Measurements from ENCODE around the gene PGS1.

Gene PGS1

DNA sequence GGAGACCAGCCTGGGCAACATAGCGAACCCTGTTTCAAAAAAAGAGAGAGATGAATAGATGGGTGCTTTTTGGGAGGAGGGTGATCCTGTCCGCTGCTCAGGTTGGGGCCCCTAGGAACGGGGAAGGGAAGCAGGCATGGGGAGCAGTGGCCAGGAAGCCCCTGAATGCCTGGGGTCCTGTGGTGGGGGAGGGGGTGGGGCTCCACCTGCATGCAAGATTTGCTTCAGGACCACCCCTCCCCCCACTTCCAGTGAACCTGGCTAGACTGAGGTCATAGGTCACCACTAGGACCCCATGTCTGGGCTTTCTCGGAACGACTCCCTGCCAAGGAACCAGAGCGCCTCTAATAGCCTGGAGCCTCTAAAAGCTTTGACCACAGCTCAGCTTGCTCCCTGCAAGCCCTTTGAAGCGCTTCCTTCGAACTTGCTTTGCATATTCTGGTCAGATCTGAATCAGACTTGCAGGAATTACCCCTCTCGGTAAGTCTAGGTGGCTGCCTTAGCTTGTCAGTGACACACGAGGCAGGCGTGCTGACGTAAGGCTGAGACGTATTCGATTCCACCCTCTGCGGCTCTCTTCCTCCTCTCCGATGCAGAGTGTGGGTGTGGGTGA lies 22.2 kb upstream of the PGS1 start:
- no peak overlapping the region for H3K4me3 ChIP-seq (ENCODE audit: low read depth, low read length)
- TF ChIP-seq, protein P1, sequence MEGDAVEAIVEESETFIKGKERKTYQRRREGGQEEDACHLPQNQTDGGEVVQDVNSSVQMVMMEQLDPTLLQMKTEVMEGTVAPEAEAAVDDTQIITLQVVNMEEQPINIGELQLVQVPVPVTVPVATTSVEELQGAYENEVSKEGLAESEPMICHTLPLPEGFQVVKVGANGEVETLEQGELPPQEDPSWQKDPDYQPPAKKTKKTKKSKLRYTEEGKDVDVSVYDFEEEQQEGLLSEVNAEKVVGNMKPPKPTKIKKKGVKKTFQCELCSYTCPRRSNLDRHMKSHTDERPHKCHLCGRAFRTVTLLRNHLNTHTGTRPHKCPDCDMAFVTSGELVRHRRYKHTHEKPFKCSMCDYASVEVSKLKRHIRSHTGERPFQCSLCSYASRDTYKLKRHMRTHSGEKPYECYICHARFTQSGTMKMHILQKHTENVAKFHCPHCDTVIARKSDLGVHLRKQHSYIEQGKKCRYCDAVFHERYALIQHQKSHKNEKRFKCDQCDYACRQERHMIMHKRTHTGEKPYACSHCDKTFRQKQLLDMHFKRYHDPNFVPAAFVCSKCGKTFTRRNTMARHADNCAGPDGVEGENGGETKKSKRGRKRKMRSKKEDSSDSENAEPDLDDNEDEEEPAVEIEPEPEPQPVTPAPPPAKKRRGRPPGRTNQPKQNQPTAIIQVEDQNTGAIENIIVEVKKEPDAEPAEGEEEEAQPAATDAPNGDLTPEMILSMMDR (IDR thresholded peaks at IDR 0.05; ENCODE audit: borderline replicate concordance, insufficient read depth, low read depth, low read length) = no peak

DNA sequence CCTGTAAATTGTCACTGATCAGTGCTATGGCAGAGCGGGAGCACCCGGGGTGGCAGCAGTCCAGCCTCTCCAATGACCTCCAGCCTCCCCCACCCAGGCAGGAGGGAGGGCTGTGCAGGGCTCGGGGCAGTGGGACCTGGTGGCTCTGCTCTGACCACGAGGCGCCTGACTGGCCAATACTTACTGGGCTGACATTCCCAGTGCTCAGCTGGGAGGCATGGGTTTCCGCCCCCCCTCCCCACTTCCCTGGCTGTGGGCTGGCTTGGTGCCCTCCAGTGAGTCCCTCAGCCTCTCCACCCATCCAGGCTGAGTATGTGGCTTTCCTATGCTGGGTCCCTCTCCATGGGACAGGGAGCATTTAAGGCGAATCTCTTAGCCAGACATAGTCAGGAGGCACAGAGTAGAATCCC lies 21.3 kb upstream of the PGS1 start:
- H3K4me3 ChIP-seq (ENCODE audit: low read depth, low read length) = no peak overlapping the region
- TF ChIP-seq, protein P1 (IDR thresholded peaks at IDR 0.05; ENCODE audit: borderline replicate concordance, insufficient read depth, low read depth, low read length) = no peak

DNA sequence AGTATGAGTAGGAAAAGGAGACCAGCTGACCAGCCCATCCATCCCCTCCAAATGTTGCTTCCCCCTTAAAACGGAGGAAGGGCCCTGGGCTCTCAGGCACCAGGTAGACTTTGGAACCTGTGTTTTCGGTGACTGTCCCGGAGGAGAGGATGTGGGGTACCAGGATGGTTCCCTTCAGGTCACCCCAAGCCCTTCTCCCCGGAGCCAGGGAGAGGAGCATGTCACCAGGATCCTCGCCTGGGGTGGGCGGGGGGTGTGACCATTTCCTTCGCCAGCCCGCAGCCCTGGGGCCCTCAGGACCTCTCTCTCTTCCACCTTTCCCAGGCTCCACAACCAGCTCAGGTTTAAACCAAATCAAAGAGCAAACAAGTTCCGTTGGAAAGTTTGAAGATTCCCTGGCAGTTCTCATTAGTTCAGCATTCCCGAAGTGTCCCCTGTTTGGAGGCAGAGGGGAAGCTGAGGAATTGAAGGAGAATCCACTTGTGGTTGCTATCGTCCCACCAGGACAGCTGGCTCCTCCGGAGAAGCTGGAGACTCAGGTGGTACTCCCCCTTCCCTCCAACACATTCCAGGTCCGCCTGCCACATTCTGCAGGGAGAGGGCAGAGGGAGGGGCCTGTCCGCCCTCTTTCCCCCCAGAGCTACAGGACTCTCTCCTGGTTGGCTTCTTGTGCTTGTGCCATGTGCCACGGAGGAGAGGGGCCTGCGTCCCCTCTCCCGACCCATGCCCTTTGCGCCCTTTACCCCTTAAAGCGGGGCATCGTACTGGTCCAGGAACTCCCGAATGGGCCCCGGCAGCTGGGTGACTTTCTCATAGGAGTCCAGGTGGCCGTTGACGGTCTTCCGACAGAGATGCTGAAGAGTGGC lies 20.5 kb upstream of the PGS1 start:
- no peak overlapping the region for H3K4me3 ChIP-seq (ENCODE audit: low read depth, low read length)
- TF ChIP-seq, protein P1 (IDR thresholded peaks at IDR 0.05; ENCODE audit: borderline replicate concordance, insufficient read depth, low read depth, low read length) = no peak

DNA sequence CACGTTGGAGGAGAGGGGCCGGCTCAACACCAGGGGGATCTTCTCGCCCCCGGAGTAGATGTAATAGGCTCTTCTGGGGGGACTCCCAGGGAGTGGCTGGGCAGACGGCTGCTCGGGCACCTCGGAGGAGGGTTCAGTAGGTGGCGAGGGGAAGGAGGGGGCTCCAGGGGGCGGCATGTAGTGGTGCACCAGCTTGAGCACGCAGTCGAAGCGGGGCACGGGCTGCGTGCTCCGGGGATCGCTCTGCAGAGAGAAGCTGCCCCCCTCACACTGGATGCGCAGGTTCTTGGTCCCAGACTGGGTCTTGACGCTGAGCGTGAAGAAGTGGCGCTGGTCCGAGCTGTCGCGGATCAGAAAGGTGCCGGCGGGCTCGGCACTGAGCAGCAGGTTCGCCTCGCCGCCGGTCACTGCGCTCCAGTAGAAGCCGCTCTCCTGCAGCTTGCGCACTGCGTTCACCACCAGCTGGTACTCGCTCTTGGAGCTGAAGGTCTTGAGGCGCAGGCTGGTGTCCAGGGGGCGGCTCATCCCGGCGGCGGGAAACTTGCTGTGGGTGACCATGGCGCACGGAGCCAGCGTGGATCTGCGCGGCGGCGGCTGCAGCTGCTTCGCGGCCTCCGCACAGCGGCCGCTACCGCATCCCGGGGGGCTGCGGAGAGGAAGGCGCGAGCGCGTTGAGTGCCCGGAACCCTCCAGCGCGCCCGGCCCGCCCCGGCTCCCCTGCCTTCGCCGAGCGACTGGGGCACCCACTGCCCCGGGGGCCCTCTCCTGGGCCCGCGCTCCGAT lies 19.7 kb upstream of the PGS1 start:
- TF ChIP-seq, protein P1 (IDR thresholded peaks at IDR 0.05; ENCODE audit: borderline replicate concordance, insufficient read depth, low read depth, low read length) = no peak
- peak overlapping the region; percentile 36 for H3K4me3 ChIP-seq (ENCODE audit: low read depth, low read length)

DNA sequence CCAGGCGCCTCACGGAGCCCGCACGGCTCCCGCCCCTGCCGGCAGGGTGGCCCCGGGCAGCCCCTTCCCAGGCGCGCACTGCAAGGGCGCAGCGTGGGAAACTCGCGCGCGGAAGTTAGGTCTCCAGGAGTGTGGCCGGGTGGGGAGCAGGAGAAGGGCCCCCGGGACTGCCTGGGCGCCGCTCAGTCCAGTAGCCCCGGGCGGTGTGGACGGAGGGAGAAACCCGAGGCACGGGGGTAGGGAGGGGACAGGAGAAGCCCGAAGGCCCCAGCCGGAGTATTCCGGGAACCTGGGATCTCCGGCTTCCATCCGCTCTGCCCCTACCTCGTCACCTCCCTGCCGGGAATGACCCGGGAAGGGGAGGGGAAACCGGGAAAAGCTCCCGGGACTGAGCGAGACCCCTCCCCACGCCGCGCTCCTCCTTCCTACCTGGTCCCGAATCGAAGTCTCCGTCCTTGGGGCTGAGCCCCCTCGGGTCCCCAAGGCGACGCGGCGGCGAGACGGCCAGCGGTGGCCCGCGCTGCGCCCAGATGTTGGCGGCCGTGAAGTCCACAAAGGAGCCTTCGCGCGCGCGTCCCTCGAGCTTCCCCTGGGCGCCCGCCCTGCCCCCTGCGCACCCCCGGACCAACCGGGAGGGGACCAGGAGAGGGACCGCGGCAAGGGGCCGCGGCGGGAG lies 19.0 kb upstream of the PGS1 start:
- TF ChIP-seq, protein P1 (IDR thresholded peaks at IDR 0.05; ENCODE audit: borderline replicate concordance, insufficient read depth, low read depth, low read length) = no peak
- peak overlapping the region; percentile 36 for H3K4me3 ChIP-seq (ENCODE audit: low read depth, low read length)

DNA sequence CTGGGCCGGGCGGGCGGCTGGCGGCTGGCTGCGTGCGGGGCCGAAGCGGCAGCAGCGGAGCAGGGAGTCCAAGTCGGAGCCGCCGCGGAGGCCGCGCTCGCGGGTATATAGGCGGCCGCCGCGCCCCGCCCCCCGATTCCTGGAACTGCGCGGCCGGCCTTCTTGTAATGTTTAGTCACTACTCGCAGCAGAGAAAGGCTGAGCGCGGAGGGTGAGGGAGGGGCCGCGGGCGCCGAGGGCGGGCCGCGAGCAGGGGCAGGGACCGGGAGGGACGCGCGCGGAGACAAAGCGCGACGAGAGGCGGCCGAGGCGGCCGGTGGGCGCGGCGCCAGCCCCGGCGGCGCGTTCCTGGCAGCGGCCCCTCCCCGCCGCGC lies 18.5 kb upstream of the PGS1 start, which contains the start of gene SOCS3:
Gene SOCS3 (minus strand): TSS at position 81 of the 374 bp plus-strand sequence. CDS start 982 bp downstream, outside the sequence.
- H3K4me3 ChIP-seq (ENCODE audit: low read depth, low read length) = peak within 1 kb of the TSS; percentile 36
- TF ChIP-seq, protein P1 (IDR thresholded peaks at IDR 0.05; ENCODE audit: borderline replicate concordance, insufficient read depth, low read depth, low read length) = no peak

All from GM12875 (cell line).